ENCODE measurements around the gene KIAA1671. TPM values are rescaled to one million over a fixed set of nuclear protein-coding genes. Genes with fewer than 3 reads are reported as not detected.

The KIAA1671 gene
- total RNA-seq, 1 experiment from 2014 or later, result 18.6 TPM

DNA sequence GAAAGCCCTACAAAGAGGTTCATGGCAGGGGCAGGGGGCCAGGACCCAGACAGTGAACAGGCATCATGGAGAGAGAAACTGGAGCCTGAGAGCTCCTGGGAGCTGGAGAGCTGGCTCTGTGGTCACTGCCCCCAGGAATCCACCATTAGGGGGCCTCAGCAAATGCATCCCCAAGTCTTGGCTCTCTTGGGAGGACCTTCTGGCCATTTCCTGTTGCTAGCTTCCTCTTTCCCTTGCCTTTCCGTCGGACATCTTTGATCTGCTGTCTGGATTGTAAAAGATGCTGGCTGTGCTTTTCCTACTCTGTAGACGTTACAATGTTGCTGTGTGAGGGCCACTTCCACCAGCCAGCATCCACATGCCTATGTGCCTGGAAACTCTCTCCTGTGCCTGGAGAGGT, 259.8 kb downstream of the KIAA1671 start:
- no peak overlapping the region for H2AFZ ChIP-seq (ENCODE audit: low read length)
- H3K4me2 ChIP-seq (ENCODE audit: low read length), result no peak overlapping the region
- H3K36me3 ChIP-seq (ENCODE audit: low read depth, low read length), result no peaks in the 10 kb centered on the region
- H3K79me2 ChIP-seq (ENCODE audit: low read length), result no peaks in the 10 kb centered on the region
- H3K9ac ChIP-seq (ENCODE audit: low read length), result no peak overlapping the region
- H3K27ac ChIP-seq (ENCODE audit: low read length), result no peak overlapping the region
- no peaks in the 10 kb centered on the region for H3K9me2 ChIP-seq (replicated peaks; ENCODE audit: low read length)
- no peaks in the 10 kb centered on the region for H3K27me3 ChIP-seq (ENCODE audit: low read length)
- no peak for TF ChIP-seq EZH2 (IDR thresholded peaks at IDR 0.05; ENCODE audit: low read length, unreplicated experiment)
- TF ChIP-seq, protein P1, sequence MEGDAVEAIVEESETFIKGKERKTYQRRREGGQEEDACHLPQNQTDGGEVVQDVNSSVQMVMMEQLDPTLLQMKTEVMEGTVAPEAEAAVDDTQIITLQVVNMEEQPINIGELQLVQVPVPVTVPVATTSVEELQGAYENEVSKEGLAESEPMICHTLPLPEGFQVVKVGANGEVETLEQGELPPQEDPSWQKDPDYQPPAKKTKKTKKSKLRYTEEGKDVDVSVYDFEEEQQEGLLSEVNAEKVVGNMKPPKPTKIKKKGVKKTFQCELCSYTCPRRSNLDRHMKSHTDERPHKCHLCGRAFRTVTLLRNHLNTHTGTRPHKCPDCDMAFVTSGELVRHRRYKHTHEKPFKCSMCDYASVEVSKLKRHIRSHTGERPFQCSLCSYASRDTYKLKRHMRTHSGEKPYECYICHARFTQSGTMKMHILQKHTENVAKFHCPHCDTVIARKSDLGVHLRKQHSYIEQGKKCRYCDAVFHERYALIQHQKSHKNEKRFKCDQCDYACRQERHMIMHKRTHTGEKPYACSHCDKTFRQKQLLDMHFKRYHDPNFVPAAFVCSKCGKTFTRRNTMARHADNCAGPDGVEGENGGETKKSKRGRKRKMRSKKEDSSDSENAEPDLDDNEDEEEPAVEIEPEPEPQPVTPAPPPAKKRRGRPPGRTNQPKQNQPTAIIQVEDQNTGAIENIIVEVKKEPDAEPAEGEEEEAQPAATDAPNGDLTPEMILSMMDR (conservative IDR thresholded peaks at IDR 0.05; ENCODE audit: low read depth, low read length), result no peak
- no TSS peak for BruUV-seq (replicated peaks)
- H3F3A ChIP-seq (ENCODE audit: low read length, unreplicated experiment), result no peaks in the 10 kb centered on the region
- no peaks in the 10 kb centered on the region for H4K20me1 ChIP-seq (ENCODE audit: low read length)
- H3K4me1 ChIP-seq (ENCODE audit: insufficient read depth, low read length), result no peaks in the 10 kb centered on the region
- intact Hi-C loops (cut with micrococcal nuclease), result no loop called here
- CTCF ChIA-PET, result no interaction called here
- no peak for DNase-seq
- POLR2A ChIA-PET (ENCODE audit: unreplicated experiment), result no interaction called here
- ATAC-seq, result no peak
- H3K9me3 ChIP-seq (ENCODE audit: low read length), result no peaks in the 10 kb centered on the region
- H3K4me3 ChIP-seq (ENCODE audit: low read length), result no peak overlapping the region

GRCh38 chr22:25213221-25213620, 260.7 kb downstream of the KIAA1671 start:
- Histone ChIP-seq H2AFZ (ENCODE audit: low read length) (no peak overlapping the region), H3F3A (ENCODE audit: low read length, unreplicated experiment) (no peaks in the 10 kb centered on the region), H3K9me3 (ENCODE audit: low read length) (no peaks in the 10 kb centered on the region), H3K36me3 (ENCODE audit: low read depth, low read length) (no peaks in the 10 kb centered on the region), H4K20me1 (ENCODE audit: low read length) (no peaks in the 10 kb centered on the region), H3K4me3 (ENCODE audit: low read length) (no peak overlapping the region), H3K79me2 (ENCODE audit: low read length) (no peaks in the 10 kb centered on the region), H3K27ac (ENCODE audit: low read length) (no peak overlapping the region), H3K9me2 (replicated peaks; ENCODE audit: low read length) (no peaks in the 10 kb centered on the region), H3K27me3 (ENCODE audit: low read length) (no peaks in the 10 kb centered on the region), H3K4me1 (ENCODE audit: insufficient read depth, low read length) (no peaks in the 10 kb centered on the region), H3K4me2 (ENCODE audit: low read length) (no peak overlapping the region), H3K9ac (ENCODE audit: low read length) (no peak overlapping the region)
- intact Hi-C loops (cut with micrococcal nuclease), result no loop called here
- no peak for ATAC-seq
- no TSS peak for BruUV-seq (replicated peaks)
- CTCF ChIA-PET, result no interaction called here
- DNase-seq, result no peak
- TF ChIP-seq EZH2 (IDR thresholded peaks at IDR 0.05; ENCODE audit: low read length, unreplicated experiment) (no peak), EZH2phosphoT487 (IDR thresholded peaks at IDR 0.05; ENCODE audit: borderline replicate concordance, low read length) (no peak)
- TF ChIP-seq, protein P1 (conservative IDR thresholded peaks at IDR 0.05; ENCODE audit: low read depth, low read length), result no peak
- POLR2A ChIA-PET (ENCODE audit: unreplicated experiment), result no interaction called here

GRCh38 chr22:25216230-25216629, 263.7 kb downstream of the KIAA1671 start:
- TF ChIP-seq EZH2phosphoT487 (IDR thresholded peaks at IDR 0.05; ENCODE audit: borderline replicate concordance, low read length) (no peak), EZH2 (IDR thresholded peaks at IDR 0.05; ENCODE audit: low read length, unreplicated experiment) (no peak)
- TF ChIP-seq, protein P1 (conservative IDR thresholded peaks at IDR 0.05; ENCODE audit: low read depth, low read length), result no peak
- ATAC-seq, result no peak
- no peaks in the 10 kb centered on the region for H3K79me2 ChIP-seq (ENCODE audit: low read length)
- DNase-seq, result no peak
- no peak overlapping the region for H3K4me3 ChIP-seq (ENCODE audit: low read length)
- H3K27me3 ChIP-seq (ENCODE audit: low read length), result no peaks in the 10 kb centered on the region
- H4K20me1 ChIP-seq (ENCODE audit: low read length), result no peaks in the 10 kb centered on the region
- ChIA-PET POLR2A (ENCODE audit: unreplicated experiment) (no interaction called here), CTCF (no interaction called here)
- intact Hi-C loops (cut with micrococcal nuclease), result no loop called here
- no peaks in the 10 kb centered on the region for H3K9me3 ChIP-seq (ENCODE audit: low read length)
- no peak overlapping the region for H3K27ac ChIP-seq (ENCODE audit: low read length)
- BruUV-seq (replicated peaks), result no TSS peak
- no peak overlapping the region for H3K4me2 ChIP-seq (ENCODE audit: low read length)
- H3F3A ChIP-seq (ENCODE audit: low read length, unreplicated experiment), result no peaks in the 10 kb centered on the region
- H3K9ac ChIP-seq (ENCODE audit: low read length), result no peak overlapping the region
- H3K36me3 ChIP-seq (ENCODE audit: low read depth, low read length), result no peaks in the 10 kb centered on the region
- H3K9me2 ChIP-seq (replicated peaks; ENCODE audit: low read length), result no peaks in the 10 kb centered on the region
- H2AFZ ChIP-seq (ENCODE audit: low read length), result no peak overlapping the region
- no peaks in the 10 kb centered on the region for H3K4me1 ChIP-seq (ENCODE audit: insufficient read depth, low read length)
